DMS 273 (cell line): Measurements from ENCODE around the gene C2.
"Not testable (repeated sequence)": the region's sequence is repeated elsewhere in the genome, so short reads cannot be mapped to it uniquely, and the experiment has no call there.

ENCODE experiments used
- DNase-seq: peaks from one replicate; lab custom pipeline; 2025; ENCODE audit not compliant: unreplicated experiment; lab: John Stamatoyannopoulos, UW

The C2 gene

GRCh38 chr6:31898383-31899011 lies 29.0 kb upstream of the C2 start:
- DNase-seq = peak; percentile 73

- no peak for DNase-seq
These were observed 28.3 kb upstream of the C2 start for GRCh38 chr6:31899215-31899614.

GRCh38 chr6:31899882-31900722 lies 27.4 kb upstream of the C2 start:
- no peak for DNase-seq

- DNase-seq = peak; percentile 30
These were observed 26.6 kb upstream of the C2 start for GRCh38 chr6:31900917-31901414.

DNA sequence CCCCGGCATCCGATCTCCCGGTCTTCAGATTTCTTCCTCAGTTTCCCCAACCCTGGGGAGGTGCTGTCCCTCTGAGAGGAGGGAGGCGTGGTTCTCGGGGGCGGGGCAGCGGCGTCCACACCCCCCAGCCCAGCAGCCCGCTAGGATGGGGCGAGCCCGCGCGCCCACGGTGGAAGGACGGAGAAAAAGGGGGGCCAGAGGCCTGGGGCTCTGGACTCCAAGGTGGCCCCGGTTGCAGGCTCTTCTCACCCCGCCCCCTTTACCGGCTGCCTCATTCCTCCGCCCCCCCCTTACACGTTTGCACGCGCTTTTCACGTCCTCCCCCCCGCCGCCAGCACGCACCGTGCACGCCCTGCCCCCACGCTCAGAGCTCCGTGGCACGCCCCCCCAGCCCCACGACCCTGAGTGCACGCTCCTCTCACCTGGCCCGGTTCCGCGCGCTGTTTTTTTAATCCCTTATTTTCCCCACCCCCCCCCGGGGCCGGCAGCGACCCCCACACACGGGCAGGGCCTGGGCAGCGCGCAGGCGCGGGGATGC lies 26.0 kb upstream of the C2 start:
- DNase-seq = peak; percentile 78

GRCh38 chr6:31901953-31902643 lies 25.4 kb upstream of the C2 start, which contains the start of gene ZBTB12:
TSS of gene ZBTB12 (minus strand) at chr6:31902086. CDS start at chr6:31901305, 781 bp downstream.
- peak; percentile 98 for DNase-seq

DNA sequence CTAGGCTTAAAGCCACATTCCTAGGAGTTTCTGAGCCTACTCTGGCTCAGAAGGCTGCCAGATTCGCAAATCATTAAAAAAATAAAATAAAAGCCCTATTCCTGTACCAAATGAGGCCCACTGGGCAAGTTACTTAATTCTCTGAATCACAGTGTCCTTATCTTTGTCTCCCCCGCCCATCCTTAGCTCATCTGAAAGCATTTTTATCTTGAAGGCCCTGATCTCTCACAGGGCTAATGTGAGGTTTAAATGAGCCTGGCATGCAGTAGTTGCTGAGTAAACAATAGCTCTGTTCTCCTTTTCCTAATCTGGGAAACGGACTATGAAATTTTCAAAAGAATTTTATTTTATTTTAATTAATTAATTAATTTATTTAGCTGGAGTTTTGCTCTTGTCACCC lies 23.6 kb upstream of the C2 start:
- no peak for DNase-seq

GRCh38 chr6:31905041-31905440 lies 22.5 kb upstream of the C2 start:
- DNase-seq = no peak

DNA sequence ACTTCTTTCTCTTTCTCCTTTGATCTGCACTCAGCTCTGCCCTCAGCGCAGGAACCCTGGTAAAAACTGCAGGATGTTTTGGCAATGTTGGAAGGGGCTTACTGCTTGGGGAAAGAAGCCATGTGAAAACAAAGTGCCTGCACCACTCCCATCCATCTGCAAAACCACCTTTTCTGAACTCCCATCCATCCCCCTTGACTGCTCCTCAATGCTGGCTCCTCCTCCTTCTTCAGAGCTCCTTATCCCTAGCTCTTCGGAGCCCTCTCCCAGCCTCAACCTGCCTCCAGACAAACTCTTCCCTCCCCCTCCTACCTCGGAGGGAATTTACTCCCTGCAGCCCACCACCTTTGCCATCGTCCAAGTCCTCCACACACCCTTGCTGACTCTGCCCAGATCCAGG lies 21.4 kb upstream of the C2 start:
- no peak for DNase-seq

DNA sequence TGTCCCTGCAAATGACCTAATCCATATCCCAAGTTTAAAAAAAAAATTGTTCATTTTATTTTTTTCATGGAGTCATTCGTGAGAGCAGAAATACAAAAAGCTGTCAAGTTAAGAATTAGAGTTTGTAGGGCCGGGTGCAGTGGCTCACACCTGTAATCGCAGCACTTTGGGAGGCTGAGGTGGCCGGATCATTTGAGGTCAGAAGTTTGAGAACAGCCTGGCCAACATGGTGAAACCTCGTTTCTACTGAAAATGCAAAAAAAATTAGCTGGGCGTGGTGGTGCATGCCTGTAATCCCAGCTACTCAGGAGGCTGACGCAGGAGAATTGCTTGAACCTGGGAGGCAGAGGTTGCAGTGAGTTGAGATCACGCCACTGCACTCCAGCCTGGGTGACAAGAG lies 20.8 kb upstream of the C2 start:
- not testable (repeated sequence) for DNase-seq

GRCh38 chr6:31907158-31907813 lies 20.2 kb upstream of the C2 start:
- DNase-seq = no peak

- not testable (repeated sequence) for DNase-seq
These were observed 19.3 kb upstream of the C2 start for GRCh38 chr6:31908255-31908654.

DNA sequence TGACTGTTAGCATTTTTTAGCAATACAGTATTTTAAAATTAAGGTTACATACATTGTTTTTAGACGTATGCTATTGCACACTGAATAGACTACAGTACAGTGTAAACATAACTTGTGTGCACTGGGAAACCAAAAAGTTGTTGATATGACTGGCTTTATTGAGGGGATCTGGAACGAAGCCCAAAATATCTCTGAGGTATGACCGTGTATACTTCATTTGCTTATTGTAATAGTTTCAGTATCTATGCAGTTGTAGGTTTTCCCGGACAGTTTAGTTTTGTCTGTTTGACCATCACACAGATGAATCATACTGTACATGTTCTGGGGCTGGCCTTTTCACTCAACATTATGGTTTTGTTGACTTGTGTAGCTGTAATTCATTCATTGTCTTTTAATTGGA lies 18.7 kb upstream of the C2 start:
- DNase-seq = no peak

- DNase-seq = not testable (repeated sequence)
These were observed 18.2 kb upstream of the C2 start for GRCh38 chr6:31909298-31909697.

DNA sequence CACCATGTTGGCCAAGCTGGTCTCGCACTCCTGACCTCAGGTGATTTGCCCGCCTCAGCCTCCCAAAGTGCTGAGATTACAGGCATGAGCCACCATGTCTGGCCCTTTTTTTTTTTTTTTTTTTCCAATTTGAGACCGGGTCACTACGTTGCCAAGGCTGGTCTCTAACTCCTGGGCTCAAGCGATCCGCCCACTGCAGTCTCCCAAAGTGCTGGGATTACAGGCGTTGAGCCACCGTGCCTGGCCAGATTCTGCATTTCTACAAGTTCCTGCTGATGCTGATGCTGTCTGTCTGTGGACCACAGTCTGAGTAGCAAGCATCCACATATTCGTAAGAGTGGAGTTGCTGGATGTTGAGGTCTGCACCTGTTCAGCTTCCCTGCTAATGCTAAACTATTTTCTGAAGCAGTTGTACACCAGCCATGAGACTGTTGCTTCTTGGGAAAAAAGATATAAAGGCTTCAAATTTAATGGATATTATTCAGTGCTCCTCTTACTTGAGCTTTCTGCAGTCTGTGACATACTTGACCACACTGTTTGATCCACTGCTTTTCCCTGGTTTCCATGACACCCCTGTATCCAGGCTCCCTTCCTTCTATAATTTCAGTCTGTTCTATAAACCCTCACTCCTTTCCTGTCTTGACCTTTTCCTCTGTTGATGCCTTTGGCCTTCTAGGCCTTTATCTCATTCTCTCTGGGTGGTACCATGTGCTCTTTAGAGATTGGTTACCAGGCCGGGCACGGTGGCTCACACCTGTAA lies 15.5 kb upstream of the C2 start:
- DNase-seq = no peak

- no peak for DNase-seq
These were observed 12.2 kb upstream of the C2 start for GRCh38 chr6:31915351-31915750.

GRCh38 chr6:31915756-31916155 lies 11.8 kb upstream of the C2 start:
- DNase-seq = no peak

GRCh38 chr6:31918069-31918720 lies 9.3 kb upstream of the C2 start:
- no peak for DNase-seq

DNA sequence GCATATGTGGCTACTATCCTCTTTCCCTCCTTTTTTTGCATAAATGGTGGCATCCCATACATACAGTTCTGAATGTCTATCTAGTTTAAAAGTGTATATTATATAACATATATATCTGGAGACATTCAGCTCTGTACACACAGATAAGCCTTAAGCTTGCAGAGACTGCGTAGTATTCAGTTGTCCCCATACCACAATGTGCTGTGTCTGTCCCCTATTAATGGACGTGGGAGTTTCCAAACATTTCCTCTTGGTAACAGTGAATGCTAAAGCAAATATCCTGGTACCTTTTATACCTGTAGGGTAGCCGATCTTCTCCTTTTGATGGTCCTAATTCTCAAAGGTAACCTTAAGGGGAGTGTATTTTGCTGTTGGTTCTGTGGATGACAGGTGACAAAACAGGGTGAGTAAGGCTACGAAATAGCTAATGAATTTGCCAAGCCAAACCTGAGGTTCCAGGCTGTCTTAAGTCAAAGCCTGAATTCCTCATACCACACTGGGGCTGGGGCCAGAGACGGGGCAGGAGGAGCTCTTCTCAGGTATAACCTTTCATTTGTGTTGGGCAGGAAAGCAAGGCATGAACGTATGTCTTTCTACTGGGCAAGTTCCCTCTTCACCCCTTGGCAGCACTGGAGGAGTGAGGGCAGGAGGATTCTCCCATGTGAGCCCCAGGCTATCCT lies 7.8 kb upstream of the C2 start:
- DNase-seq = no peak
